ENCODE data around the gene GPR132.

DNA sequence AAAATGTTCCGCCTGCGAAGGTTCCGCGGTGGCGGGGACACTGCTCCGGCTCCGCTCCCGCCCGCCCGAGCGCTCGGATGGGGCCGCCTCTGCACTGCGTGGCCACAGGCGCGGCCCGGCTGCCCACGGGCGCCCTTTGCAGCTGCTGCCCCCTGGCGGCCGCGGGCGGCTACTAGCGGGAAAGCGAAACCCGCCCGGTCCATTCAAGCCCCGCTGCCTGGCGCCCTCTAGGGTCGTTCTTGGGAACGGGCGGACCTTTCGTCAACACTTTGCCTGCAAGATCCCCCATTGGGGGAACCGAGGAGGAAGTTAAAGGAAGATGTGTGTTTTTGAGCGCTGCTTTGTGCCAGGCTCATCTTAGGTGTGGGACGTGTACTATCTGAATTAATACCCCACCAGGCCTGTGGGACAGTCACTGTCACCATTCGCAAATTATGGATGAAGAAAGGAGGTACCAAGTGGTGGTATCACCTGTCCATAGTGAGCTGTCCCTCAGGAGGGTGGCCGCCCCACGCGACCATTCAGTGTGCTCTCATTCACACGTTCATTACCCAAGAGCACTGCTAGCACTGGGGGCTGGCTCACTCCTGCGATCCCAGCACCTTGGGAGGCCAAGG is 19.4 kb downstream of the GPR132 start:
- TF ChIP-seq POLR2A (IDR thresholded peaks at IDR 0.05; ENCODE audit: borderline replicate concordance, extremely low read depth, insufficient read depth, insufficient read length) = no peak
- no peak for TF ChIP-seq CBX3 (IDR thresholded peaks at IDR 0.05; ENCODE audit: low read depth)
- TF ChIP-seq EZH2 (IDR thresholded peaks at IDR 0.05) = no peak
